22Rv1 (cell line): ENCODE measurements around the gene SATL1.
"Not testable (repeated sequence)": the region's sequence is repeated elsewhere in the genome, so short reads cannot be mapped to it uniquely, and the experiment has no call there.

Experiments used
- H3K27ac ChIP-seq: fragments of 450-650 bp; 2 replicates; pipeline ENCODE4 v1.5.1; 2017
- CTCF ChIP-seq: fragments of 450-650 bp; IDR thresholded peaks from 2 replicates; pipeline ENCODE4 v1.5.1; 2017; ENCODE audit warnings: mild to moderate bottlenecking
- ZFX ChIP-seq: fragments of 450-650 bp; IDR thresholded peaks from 2 replicates; pipeline ENCODE4 v1.6.1; 2017; ENCODE audit warnings: antibody characterized with exemption, borderline replicate concordance

SATL1 gene

GRCh38 chrX:85109235-85109634 is 134.3 kb downstream of the SATL1 start:
- H3K27ac ChIP-seq = no peak overlapping the region
- TF ChIP-seq CTCF (peak; percentile 65), ZFX (no peak)

GRCh38 chrX:85108165-85108564 is 135.4 kb downstream of the SATL1 start:
- H3K27ac ChIP-seq = no peak overlapping the region
- TF ChIP-seq CTCF = no peak
- no peak for TF ChIP-seq ZFX

GRCh38 chrX:85107407-85107806 is 136.2 kb downstream of the SATL1 start:
- no peak for TF ChIP-seq ZFX
- TF ChIP-seq CTCF = no peak
- no peak overlapping the region for H3K27ac ChIP-seq

- H3K27ac ChIP-seq = peak overlapping the region; percentile 50
- TF ChIP-seq ZFX (no peak), CTCF (no peak)
Observed at GRCh38 chrX:85089321-85089840, 154.2 kb downstream of the SATL1 start.

GRCh38 chrX:85084770-85085393 is 158.7 kb downstream of the SATL1 start:
- TF ChIP-seq CTCF (peak; percentile 77), ZFX (no peak)
- no peak overlapping the region for H3K27ac ChIP-seq

- H3K27ac ChIP-seq = not testable (repeated sequence)
Observed at GRCh38 chrX:85077247-85077646, 166.3 kb downstream of the SATL1 start.

- TF ChIP-seq ZFX (no peak), CTCF (no peak)
Observed at GRCh38 chrX:85065512-85066198, 177.9 kb downstream of the SATL1 start.

More at GRCh38 chrX:85065512-85066198, 177.9 kb downstream of the SATL1 start:
- no peak overlapping the region for H3K27ac ChIP-seq
